GM18520 (cell line): ENCODE results near the gene KRTAP3-2.
"Not testable (repeated sequence)": the region's sequence is repeated elsewhere in the genome, so short reads cannot be mapped to it uniquely, and the experiment has no call there.

Experiments used
- ATAC-seq: cut with Tn5 transposase; IDR thresholded peaks from one replicate; pipeline ENCODE4 v1.9.1; 2021; ENCODE audit not compliant: unreplicated experiment

The KRTAP3-2 gene

DNA sequence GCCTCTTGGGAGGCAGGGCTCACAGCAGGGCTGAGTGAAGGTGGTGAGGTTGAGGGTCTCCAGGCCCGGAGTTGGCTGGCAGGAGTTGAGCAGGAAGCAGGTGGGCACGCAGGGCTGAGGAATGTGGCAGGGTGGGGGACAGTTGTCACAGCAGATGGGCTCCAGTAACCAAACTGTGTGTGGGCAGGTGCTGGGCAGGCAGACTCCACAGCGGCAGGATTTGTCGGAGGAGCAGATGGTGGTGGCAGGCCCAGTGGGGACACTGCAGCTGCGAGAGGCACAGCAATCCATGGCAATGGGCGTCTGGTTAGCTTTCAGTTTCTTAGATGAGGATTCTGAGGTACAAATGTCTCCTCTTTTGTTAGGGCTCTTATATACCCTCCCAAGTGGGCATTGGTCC, at the start of gene KRTAP3-2:
TSS of gene KRTAP3-2 (minus strand) at position 344 of the 400 bp plus-strand sequence. CDS start at position 291, 53 bp downstream.
- ATAC-seq, result not testable (repeated sequence)

DNA sequence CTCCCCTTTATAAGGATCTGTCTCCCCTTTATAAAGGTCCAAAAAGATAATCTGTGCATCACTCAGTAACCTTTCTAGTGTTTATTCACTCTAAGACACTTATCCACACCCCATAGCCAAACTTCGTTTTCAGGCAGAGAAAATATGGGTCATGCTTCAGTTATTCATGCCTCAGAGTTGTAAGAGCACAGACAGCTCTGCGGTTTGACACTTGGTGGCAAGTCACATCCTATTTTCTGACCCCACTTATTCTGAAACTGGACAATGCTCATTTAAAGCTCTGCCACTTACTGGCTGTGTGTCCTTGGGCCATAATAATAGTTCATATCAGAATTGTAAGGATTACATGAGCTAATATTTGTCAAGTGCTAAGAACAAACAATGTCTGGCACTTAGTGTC, 49.4 kb upstream of the KRTAP3-2 start:
- no peak for ATAC-seq

DNA sequence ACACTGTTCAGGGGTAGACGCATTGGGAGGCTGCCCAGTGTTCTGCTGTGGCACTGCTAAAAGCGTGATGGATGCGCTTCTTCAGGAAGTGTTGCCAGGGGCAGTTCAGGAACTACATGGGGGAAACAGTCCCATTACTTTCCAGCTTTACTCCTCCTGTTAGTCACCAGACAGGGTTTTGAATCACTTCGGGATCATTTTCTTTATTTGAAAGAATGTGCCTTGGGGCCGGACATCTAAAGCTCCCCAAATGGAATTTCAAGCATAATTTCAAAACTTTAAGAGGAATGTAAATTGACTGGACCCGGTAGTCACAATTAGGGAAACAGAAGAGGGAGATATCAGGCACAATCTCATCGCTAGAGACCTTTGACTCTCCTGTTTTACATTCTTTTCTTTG, 48.7 kb upstream of the KRTAP3-2 start:
- no peak for ATAC-seq

DNA sequence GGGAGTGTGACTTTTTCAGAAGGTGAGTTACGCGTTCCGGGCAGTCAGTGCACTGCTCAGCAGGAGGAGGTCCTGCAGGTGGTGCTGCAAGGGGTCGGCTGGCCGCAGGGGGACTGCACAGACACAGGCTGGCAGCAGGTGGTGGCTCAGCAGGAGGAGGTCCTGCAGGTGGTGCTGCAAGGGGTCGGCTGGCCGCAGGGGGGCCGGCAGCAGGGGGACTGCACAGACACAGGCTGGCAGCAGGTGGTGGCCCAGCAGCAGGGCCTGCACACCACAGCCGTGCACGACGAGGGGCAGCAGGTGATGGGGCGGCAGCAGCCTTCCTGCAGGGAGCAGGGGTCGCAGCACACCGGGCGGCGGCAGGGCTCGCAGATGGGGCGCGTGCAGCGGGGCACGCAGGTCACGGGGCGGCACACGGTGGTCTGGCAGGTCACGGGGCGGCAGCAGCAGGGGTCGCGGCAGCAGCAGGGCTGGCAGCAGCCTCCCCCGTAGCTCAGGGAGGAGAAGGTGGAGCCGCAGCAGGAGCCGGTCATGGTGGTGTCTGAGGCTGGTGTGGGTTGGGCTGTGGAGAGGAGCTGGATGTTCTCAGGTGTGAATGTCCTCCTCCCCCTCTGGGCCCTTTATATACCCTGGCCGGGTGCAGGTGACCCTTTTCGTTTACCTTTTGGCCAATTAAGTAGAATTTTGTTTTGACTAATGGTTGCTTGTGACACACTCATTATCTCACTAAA, 47.2 kb upstream of the KRTAP3-2 start, which contains the start of gene KRTAP2-1:
TSS of gene KRTAP2-1 (minus strand) at position 582 of the 731 bp plus-strand sequence. CDS start at position 533, 49 bp downstream.
- ATAC-seq, result not testable (repeated sequence)

DNA sequence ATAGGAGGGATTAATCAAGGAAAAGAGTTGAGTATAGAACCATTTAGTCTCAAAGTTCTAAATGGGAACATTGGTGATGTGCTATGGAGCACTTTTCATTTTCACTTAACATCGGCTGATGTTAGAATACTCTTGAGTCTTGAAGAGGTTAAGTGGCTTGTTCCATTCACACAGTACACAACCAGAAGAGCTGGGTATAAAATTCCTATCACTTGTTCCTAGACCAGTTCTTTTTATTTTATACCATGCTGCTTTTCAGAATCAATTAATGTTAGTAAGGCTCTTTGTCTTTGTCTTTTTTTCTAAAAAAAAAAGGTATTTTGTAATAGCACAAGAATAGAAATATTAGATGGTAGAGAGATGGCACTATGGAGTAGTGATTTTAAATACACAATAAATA, 43.2 kb upstream of the KRTAP3-2 start:
- ATAC-seq, result no peak

DNA sequence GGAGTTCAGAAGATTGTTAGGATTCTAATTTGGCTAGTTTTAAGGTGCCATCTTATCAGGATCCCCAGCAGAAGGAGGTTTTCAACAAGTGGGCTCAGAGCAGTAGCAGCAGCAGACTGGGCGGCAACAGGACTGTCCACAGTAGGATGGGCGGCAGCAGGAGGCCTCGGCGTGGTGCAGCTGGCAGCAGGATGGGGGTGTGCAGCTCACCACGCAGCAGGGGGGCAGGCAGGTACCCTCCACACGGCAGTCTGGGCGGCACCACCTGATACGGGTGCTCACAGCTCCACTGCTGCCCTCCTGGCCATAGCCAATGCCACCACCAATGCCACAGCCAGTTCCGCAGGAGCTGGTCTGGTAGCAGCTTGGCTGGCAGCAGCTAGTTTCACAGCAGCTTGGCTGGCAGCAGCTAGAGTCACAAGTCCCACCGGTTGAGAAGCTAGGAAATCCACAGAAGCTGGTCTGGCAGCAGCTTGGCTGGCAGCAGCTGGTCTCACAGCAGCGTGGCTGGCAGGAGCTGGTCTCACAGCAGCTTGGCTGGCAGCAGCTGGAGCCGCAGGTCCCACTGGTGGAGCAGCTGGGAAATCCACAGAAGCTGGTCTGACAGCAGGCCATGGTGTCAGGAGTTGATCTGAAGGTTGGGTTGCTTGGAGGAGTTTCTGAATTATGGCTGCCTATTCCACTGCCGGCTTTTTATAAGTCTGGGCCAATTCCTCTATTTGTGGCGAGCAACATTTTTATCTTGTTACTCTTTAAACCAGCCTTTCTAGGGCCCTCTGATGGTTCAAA, 41.3 kb upstream of the KRTAP3-2 start, which contains the start of gene KRTAP1-1:
TSS of gene KRTAP1-1 (minus strand) at position 668 of the 789 bp plus-strand sequence. CDS start at position 615, 53 bp downstream.
- ATAC-seq, result not testable (repeated sequence)

DNA sequence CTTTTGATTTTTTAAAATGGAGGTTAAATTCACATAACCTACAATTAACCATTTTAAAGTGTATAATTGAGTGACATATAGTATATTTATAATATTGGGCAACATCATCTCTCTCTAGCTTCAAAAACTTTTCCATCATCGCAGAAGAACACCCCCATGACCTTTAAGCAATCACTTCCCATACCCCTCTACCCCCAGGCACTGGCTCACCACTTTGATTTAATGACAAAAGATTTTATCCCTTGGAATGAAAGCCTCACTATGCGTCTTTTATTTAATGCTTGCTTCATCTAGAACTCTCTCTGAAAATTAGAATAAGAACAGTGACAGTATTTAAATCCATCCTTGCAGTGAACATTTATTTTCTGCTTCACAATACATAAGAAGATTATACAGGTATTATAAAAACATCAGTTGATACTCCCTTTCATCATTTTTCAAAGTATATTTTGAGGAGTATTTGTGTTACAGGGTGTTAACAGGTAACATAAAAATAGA, 38.2 kb upstream of the KRTAP3-2 start:
- no peak for ATAC-seq

DNA sequence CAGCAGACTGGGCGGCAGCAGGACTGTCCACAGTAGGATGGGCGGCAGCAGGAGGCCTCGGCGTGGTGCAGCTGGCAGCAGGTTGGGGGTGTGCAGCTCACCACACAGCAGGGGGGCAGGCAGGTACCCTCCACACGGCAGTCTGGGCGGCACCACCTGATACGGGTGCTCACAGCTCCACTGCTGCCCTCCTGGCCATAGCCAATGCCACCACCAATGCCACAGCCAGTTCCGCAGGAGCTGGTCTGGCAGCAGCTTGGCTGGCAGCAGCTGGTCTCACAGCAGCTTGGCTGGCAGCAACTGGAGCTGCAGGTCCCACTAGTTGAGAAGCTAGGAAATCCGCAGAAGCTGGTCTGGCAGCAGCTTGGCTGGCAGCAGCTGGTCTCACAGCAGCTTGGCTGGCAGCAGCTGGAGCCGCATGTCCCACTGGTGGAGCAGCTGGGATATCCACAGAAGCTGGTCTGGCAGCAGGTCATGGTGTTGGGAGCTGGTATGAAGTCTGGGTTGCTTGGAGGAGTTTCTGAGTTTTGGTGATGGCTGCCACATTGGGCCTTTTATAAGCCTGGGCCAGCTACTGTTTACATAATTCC, 34.7 kb upstream of the KRTAP3-2 start, which contains the start of gene KRTAP1-3:
TSS of gene KRTAP1-3 (minus strand) at position 529 of the 590 bp plus-strand sequence. CDS start at position 476, 53 bp downstream.
- not testable (repeated sequence) for ATAC-seq

DNA sequence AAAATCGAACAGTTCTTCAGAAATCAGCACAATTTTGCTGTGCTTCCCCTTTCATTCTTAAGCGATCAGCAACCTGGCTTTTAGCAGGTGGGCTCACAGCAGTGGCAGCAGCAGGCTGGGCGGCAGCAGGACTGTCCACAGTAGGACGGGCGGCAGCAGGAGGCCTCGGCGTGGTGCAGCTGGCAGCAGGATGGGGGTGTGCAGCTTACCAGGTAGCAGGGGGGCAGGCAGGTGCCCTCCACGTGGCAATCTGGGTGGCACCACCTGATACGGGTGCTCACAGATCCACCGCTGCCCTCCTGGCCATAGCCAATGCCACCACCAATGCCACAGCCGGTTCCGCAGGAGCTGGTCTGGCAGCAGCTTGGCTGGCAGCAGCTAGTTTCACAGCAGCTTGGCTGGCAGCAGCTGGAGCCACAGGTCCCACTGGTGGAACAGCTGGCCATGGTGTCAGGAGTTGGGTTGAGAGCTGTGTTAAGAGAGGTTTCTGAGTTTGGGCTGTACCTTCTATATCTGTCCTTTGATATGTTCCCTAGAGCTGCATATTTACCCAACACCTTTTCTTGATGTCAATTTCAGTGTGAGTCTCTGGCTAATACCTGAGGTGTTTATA, 30.0 kb upstream of the KRTAP3-2 start, which contains the start of gene KRTAP1-4:
TSS of gene KRTAP1-4 (minus strand) at position 563 of the 613 bp plus-strand sequence. CDS start at position 446, 117 bp downstream.
- ATAC-seq, result no peak

DNA sequence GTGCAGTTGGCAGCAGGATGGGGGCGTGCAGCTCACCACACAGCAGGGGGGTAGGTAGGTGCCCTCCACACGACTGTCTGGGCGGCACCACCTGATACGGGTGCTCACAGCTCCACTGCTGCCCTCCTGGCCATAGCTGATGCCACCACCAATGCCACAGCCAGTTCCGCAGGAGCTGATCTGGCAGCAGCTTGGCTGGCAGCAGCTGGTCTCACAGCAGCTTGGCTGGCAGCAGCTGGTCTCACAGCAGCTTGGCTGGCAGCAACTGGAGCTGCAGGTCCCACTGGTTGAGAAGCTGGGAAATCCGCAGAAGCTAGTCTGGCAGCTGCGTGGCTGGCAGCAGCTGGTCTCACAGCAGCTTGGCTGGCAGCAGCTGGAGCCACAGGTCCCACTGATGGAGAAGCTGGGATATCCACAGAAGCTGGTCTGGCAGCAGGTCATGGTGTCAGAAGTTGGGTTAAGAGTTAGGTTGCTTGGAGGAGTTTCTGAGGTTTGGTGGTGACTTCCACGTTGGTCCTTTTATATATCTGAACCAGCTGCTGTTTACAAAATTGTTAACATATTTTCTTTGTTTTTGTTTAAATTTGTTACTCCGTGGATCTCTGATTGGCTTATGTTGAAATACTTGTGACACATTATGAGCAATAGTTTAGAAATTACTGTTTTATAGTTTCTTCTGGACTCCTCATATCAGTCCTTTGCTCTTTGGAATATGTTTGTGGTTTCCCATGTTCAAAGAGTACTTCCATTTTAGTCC, 27.2 kb upstream of the KRTAP3-2 start, which contains the start of gene KRTAP1-5:
TSS of gene KRTAP1-5 (minus strand) at position 494 of the 757 bp plus-strand sequence. CDS start at position 441, 53 bp downstream.
- ATAC-seq, result no peak

DNA sequence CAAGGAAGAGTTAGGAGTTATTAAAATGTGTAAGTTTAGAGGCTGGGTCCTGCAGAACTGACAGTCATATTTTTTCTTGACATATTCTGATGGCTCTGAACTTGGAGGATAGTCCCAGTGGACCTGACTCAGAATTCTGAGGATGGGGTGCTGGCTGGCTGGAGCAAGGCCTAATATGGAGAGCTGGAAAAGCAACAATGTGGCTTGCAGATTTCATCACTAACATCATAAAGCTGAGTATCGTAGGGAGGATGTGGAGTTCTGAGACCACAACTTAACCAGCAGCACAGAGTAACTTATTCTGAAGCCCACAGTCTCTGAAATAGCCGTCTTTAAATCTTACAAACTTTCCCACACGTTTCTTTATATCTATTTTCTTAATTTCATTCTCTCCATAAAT, 25.0 kb upstream of the KRTAP3-2 start:
- ATAC-seq, result no peak

DNA sequence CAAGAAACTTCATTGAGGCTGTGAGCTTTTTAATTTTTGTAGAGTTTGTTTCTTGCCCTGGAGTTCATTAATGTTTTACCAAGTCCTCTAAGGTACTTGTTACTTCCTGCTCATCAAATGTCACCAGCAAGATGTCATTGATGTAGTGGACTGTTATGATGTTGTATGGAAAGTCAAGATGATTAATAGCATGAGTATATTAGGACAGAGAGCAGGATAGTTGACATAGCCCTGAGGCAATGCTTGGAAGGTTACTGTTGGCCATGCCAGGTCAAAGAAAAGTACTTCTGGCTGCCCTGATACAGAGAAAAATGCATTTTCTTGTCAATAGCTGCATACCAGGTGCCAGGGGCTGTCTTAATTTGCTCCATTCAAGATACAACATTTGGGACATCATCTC, 20.6 kb upstream of the KRTAP3-2 start:
- ATAC-seq, result no peak

DNA sequence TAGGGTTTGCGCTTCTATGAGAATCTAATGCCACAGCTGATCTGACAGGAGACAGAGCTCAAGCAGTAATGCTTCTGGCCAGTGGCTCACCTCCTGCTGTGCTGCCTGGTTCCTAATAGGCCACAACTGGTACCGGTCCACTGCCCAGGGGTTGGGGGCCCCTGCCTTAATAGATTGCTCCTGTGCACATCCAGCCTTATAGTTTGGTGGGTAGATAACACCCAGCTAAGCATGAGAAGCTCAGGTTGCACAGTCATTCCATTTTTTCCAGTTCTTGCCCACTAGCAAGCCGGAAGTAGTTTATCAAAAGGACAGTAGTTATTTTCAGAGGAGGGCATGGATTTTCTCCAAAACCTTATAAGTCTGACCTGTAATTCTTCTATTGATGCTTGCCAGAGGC, 19.7 kb upstream of the KRTAP3-2 start:
- no peak for ATAC-seq

DNA sequence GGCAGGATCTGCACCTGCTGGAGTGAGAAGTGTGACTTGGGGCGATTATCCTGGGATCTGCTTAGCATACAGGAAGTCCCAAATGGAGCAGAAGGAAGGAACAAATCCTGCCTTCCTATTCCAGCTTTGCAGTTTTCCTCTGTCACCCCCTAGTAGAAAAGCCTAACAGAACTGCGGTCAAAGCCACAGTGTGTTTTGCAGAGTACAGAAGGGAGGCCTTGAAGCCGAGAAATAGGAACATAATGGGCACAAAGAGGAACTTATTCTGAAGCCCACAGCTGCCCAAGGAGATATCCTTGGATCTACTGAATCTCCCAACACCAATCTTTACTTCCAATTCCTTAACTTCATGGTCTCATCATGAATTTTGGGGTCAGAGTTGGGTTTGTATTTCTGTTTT, 18.8 kb upstream of the KRTAP3-2 start:
- ATAC-seq, result no peak

DNA sequence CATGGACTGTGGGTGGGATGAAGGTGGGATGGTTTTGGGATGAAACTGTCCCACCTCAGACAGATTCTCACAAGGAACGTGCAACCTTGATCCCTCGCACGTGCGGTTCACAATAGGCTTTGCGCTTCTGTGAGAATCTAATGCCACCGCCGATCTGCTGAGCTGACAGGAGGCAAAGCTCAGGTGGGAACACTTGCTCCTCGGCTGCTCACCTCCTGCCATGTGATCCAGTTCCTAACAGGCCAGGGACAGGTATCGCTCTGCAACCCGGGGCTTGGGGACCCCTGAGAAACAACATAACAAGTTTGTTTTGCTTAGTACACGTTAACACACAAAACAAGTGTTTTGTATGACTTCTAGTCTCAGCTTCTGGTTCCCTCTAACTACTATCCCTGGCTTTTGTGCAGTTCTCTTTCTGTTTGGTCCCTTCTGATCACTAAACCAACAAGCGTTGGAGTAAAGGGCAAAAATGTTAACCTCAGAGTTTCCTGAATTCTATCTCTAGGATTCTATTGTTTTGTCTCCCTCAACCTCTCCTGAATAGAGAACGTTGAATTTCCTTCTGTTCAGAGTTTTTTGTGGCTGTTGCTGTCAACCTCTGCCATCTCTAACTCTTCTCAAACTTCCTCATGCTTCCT, 17.0 kb upstream of the KRTAP3-2 start:
- ATAC-seq, result no peak

DNA sequence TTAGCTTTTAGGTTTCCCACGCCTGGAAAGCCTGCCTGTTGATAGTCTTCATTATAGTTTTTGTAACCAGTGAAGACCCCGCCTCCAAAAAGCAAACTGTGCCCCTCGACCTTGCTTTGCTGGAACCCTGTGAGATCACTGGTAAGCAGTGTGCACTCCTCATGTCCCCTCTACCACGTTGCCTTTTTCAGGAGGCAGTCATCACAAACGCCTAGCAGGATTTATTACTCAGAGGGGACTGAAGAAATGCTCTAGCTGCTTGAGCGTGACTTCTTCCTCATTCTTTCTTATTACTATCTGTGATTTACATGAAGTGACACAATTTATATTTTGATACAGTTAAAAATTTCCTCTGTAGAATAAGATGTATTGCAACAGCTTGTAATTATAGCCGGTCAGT, 15.7 kb upstream of the KRTAP3-2 start:
- ATAC-seq, result no peak

DNA sequence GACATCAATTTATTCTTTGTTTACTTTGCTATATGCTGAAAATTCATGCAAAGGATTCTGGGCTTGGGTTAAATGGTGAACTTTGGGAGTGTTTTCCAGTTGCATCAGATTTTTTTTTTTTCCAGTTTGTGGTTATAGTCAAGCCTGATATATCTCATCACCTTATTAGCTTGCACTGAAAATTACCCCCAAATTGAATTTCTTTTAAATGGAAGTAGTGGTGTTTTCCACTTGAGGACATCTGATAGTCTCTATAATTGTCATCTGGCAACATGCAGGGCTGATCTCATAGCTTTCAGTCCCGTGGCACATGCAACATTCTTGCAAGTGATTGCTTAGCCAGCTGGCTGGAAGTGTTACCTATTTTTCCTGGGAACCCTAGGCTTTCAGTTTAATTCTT, 13.9 kb upstream of the KRTAP3-2 start:
- no peak for ATAC-seq

DNA sequence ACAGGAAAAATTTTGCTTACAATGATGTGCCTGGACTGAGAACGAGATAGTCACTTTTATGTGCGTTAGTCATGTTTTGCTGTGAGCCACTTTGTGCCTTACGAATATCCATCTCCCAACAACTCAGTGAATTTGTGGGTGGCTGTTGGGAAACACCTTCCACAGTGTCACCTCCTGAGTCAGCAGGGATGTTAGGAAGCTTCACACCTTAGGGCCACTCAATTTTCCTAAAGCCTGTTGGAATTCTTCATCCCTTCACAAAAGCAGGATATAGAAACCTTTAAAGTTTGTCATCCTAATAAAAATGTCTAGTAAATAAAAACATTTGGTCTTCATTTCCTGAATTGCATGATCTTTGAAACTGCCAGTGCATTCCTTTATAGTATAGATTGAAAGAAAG, 13.5 kb upstream of the KRTAP3-2 start:
- ATAC-seq, result no peak
